ENCODE results near the gene GGA3.
"Not testable (repeated sequence)": the region's sequence is repeated elsewhere in the genome, so short reads cannot be mapped to it uniquely, and the experiment has no call there.

DNA sequence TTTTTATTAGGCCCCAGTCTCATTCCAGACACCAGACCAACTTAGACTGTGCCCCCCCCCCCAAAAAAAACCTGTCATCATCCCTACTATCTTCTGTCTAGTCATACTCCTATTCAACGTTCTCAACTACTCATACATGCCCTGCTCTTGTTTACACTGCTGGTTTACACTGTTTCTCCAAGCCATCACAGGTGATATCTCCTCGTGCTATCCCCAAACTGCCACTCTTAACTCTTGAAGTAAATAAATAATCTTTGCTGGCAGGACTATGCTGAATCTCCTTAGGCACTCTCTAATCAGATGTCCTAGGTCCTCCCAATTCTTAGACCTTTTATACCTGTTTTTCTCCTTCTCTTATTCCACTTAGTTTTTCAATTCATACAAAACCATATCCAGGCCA is 4.2 kb downstream of the GGA3 start:
- TF ChIP-seq, protein P1, sequence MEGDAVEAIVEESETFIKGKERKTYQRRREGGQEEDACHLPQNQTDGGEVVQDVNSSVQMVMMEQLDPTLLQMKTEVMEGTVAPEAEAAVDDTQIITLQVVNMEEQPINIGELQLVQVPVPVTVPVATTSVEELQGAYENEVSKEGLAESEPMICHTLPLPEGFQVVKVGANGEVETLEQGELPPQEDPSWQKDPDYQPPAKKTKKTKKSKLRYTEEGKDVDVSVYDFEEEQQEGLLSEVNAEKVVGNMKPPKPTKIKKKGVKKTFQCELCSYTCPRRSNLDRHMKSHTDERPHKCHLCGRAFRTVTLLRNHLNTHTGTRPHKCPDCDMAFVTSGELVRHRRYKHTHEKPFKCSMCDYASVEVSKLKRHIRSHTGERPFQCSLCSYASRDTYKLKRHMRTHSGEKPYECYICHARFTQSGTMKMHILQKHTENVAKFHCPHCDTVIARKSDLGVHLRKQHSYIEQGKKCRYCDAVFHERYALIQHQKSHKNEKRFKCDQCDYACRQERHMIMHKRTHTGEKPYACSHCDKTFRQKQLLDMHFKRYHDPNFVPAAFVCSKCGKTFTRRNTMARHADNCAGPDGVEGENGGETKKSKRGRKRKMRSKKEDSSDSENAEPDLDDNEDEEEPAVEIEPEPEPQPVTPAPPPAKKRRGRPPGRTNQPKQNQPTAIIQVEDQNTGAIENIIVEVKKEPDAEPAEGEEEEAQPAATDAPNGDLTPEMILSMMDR (IDR thresholded peaks at IDR 0.05; ENCODE audit: borderline replicate concordance, extremely low read depth, low read length, poor library complexity, severe bottlenecking) = not testable (repeated sequence)
- TF ChIP-seq EZH2 (IDR thresholded peaks at IDR 0.05; ENCODE audit: borderline replicate concordance, low read depth, low read length, severe bottlenecking) = not testable (repeated sequence)
